PC-3 (cell line): ENCODE data around the gene USP22.

Experiments
- EZH2phosphoT487 ChIP-seq: fragments of 300-600 bp; sonication (generic); IDR thresholded peaks from 2 replicates; pipeline ENCODE4 v1.6.1; 2018; ENCODE audit warnings: mild to moderate bottlenecking, antibody characterized with exemption, low read length, borderline replicate concordance
- TF ChIP-seq, protein P1 (sequence below): fragments of 300-600 bp; sonication (generic); conservative IDR thresholded peaks from 2 replicates; pipeline ENCODE4 v1.5.1; 2017; ENCODE audit warnings: antibody characterized with exemption, low read depth, mild to moderate bottlenecking, low read length

DNA sequence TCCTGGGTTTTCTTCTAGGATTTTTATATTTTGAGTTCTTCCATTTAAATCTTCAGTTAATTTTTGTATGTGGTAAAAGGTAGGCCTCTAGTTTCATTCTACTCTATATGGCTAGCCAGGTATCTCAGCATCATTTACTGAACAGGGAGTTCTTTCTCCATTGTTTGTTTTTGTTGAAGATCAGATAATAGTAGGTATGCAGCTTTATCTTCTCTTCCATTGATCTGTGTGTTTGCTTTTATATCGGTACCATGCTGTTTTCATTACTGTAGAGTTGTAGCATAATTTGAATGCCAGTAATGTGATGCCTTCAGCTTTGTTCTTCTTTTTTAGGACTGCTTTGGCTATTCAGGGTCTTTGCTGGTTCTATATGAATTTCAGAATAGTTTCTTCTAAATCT, 77.3 kb downstream of the USP22 start:
- TF ChIP-seq, protein P1, sequence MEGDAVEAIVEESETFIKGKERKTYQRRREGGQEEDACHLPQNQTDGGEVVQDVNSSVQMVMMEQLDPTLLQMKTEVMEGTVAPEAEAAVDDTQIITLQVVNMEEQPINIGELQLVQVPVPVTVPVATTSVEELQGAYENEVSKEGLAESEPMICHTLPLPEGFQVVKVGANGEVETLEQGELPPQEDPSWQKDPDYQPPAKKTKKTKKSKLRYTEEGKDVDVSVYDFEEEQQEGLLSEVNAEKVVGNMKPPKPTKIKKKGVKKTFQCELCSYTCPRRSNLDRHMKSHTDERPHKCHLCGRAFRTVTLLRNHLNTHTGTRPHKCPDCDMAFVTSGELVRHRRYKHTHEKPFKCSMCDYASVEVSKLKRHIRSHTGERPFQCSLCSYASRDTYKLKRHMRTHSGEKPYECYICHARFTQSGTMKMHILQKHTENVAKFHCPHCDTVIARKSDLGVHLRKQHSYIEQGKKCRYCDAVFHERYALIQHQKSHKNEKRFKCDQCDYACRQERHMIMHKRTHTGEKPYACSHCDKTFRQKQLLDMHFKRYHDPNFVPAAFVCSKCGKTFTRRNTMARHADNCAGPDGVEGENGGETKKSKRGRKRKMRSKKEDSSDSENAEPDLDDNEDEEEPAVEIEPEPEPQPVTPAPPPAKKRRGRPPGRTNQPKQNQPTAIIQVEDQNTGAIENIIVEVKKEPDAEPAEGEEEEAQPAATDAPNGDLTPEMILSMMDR = no peak
- no peak for TF ChIP-seq EZH2phosphoT487
